Measurements from ENCODE around the gene MAN2A1.

DNA sequence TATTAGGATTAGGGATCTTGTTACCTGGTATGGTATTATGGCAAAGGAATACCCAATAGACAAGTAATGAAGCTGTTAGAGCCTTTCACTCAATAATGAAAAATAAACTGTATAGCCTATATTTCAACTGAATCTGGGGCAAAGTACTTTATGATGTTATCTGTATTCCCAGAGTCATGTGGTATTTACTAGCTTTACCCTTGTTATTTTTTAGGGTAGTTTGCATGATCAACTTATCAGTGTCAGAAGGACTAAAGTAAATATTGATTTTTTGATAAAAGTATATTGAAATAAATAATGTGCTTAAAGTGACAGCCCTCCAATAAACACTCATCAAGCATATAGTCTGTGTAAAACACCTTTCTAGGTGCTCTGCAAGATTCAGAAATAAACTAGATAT is 64.6 kb downstream of the MAN2A1 start:
- TF ChIP-seq, protein P1, sequence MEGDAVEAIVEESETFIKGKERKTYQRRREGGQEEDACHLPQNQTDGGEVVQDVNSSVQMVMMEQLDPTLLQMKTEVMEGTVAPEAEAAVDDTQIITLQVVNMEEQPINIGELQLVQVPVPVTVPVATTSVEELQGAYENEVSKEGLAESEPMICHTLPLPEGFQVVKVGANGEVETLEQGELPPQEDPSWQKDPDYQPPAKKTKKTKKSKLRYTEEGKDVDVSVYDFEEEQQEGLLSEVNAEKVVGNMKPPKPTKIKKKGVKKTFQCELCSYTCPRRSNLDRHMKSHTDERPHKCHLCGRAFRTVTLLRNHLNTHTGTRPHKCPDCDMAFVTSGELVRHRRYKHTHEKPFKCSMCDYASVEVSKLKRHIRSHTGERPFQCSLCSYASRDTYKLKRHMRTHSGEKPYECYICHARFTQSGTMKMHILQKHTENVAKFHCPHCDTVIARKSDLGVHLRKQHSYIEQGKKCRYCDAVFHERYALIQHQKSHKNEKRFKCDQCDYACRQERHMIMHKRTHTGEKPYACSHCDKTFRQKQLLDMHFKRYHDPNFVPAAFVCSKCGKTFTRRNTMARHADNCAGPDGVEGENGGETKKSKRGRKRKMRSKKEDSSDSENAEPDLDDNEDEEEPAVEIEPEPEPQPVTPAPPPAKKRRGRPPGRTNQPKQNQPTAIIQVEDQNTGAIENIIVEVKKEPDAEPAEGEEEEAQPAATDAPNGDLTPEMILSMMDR (IDR thresholded peaks at IDR 0.05): no peak
- no peak for TF ChIP-seq POLR2A (IDR thresholded peaks at IDR 0.05)
